SK-N-SH (cell line): Measurements from ENCODE around the gene TOR2A. TPM values are rescaled to one million over a fixed set of nuclear protein-coding genes. Genes with fewer than 3 reads are reported as not detected.
A peak's percentile ranks its signal among the peaks of the same experiment; 100 is the strongest.

Source experiments
- CTCF ChIA-PET: fragments of 300-600, 350-600 bp; formaldehyde crosslinking; extraction: SDS; loops from one replicate; lab custom pipeline; 2021; lab: Yijun Ruan, JAX
- POLR2A ChIA-PET: fragments of 350-600 bp; sonication (Branson Sonifier 250); formaldehyde crosslinking; extraction: SDS; loops from one replicate; lab custom pipeline; 2020; ENCODE audit warnings: antibody characterized with exemption, inconsistent platforms; lab: Yijun Ruan, JAX
- DNase-seq: peaks from one replicate; pipeline ENCODE4 v3.0.0; 2012
- H2AFZ ChIP-seq: fragments of 200-600 bp; sonication (generic); 2 replicates; pipeline ENCODE4 v1.8.1; 2016; ENCODE audit warnings: antibody characterized with exemption, mild to moderate bottlenecking, low read depth
- H3F3A ChIP-seq: fragments of 200-600 bp; sonication (generic); replicated peaks from 2 replicates; pipeline ENCODE3; 2016; ENCODE audit warnings: antibody characterized with exemption, mild to moderate bottlenecking; ENCODE audit not compliant: insufficient read depth
- H3K27ac ChIP-seq, 2 experiments: fragments of 200-500 bp in 1 of 2; fragments of 200-600 bp in 1 of 2; sonication (Bioruptor generic) in 1 of 2; sonication (generic), shearing (Covaris generic) in 1 of 2; 2 replicates each; pipeline versions ENCODE4 v1.5.1 to v1.6.1; 2014 to 2016; ENCODE audit warnings: low read depth in 2 of 2, inconsistent platforms in 1 of 2, low read length in 1 of 2, mild to moderate bottlenecking in 1 of 2, mixed read lengths in 1 of 2
- H3K27me3 ChIP-seq: fragments of 200-600 bp; sonication (generic), shearing (Covaris generic); 2 replicates; pipeline ENCODE4 v1.6.1; 2016; ENCODE audit warnings: mixed run types; ENCODE audit not compliant: insufficient read depth
- H3K36me3 ChIP-seq, 2 experiments: fragments of 200-500 bp in 1 of 2; fragments of 200-600 bp in 1 of 2; sonication (Bioruptor generic) in 1 of 2; sonication (generic) in 1 of 2; replicated peaks in 1 of 2; 2 replicates each; pipeline versions ENCODE3 to v1.5.1; 2014 to 2016; ENCODE audit warnings: low read length in 1 of 2, mild to moderate bottlenecking in 1 of 2; ENCODE audit not compliant: insufficient read depth in 2 of 2, control insufficient read depth in 1 of 2
- H3K4me1 ChIP-seq, 2 experiments: fragments of 200-500 bp in 1 of 2; fragments of 200-600 bp in 1 of 2; sonication (Bioruptor generic) in 1 of 2; sonication (generic), shearing (Covaris generic) in 1 of 2; 2 replicates each; pipeline versions ENCODE4 v1.5.1 to v1.6.1; 2014 to 2016; ENCODE audit warnings: low read depth in 1 of 2, low read length in 1 of 2, mixed run types in 1 of 2; ENCODE audit not compliant: insufficient read depth in 2 of 2, control insufficient read depth in 1 of 2
- H3K4me2 ChIP-seq: fragments of 200-600 bp; sonication (generic), shearing (Covaris generic); 2 replicates; pipeline ENCODE4 v1.6.1; 2017; ENCODE audit warnings: mixed run types
- H3K4me3 ChIP-seq, 2 experiments: fragments of 200-500 bp in 1 of 2; fragments of 200-600 bp in 1 of 2; sonication (Bioruptor generic) in 1 of 2; sonication (generic), shearing (Covaris generic) in 1 of 2; 2 replicates each; pipeline versions ENCODE4 v1.5.1 to v1.8.1; 2014 to 2016; ENCODE audit warnings: low read depth in 2 of 2, inconsistent platforms in 1 of 2, low read length in 1 of 2, mild to moderate bottlenecking in 1 of 2, mixed read lengths in 1 of 2, moderate library complexity in 1 of 2
- H3K79me2 ChIP-seq: fragments of 200-600 bp; sonication (generic); 2 replicates; pipeline ENCODE4 v1.8.1; 2017; ENCODE audit warnings: mild to moderate bottlenecking; ENCODE audit not compliant: insufficient read depth
- H3K9ac ChIP-seq: fragments of 200-600 bp; sonication (generic); 2 replicates; pipeline ENCODE4 v1.6.1; 2017; ENCODE audit warnings: mixed run types
- H3K9me2 ChIP-seq: fragments of 200-600 bp; sonication (generic); 2 replicates; pipeline ENCODE4 v1.6.1; 2017; ENCODE audit warnings: mixed run types
- H3K9me3 ChIP-seq: fragments of 200-600 bp; sonication (generic); 2 replicates; pipeline ENCODE4 v1.6.1; 2017; ENCODE audit warnings: mixed run types, mild to moderate bottlenecking, moderate library complexity
- H4K20me1 ChIP-seq: fragments of 200-600 bp; sonication (generic); 2 replicates; pipeline ENCODE4 v1.6.1; 2017; ENCODE audit warnings: mild to moderate bottlenecking, mixed run types; ENCODE audit not compliant: insufficient read depth
- CTCF ChIP-seq: fragments of 200-600 bp; sonication (generic); IDR thresholded peaks from 2 replicates; pipeline ENCODE4 v1.6.1; 2017; ENCODE audit warnings: antibody characterized with exemption, mild to moderate bottlenecking, moderate library complexity
- EP300 ChIP-seq, 2 experiments: IDR thresholded peaks; 2 replicates each; pipeline versions ENCODE4 v1.4.0 to v1.6.1; 2012; ENCODE audit warnings: borderline replicate concordance in 1 of 2, low read depth in 1 of 2, low read length in 1 of 2
- FOSL2 ChIP-seq: IDR thresholded peaks from 2 replicates; pipeline ENCODE4 v1.4.0; 2012; ENCODE audit warnings: low read depth, mild to moderate bottlenecking, moderate library complexity, borderline replicate concordance
- FOXJ3 ChIP-seq: sonication (generic); formaldehyde crosslinking; IDR thresholded peaks from 2 replicates; pipeline ENCODE4 v1.5.1; 2020; ENCODE audit warnings: mild to moderate bottlenecking, missing genetic modification reagents
- GABPA ChIP-seq: IDR thresholded peaks from 2 replicates; pipeline ENCODE4 v1.4.0; 2012; ENCODE audit warnings: low read depth, mild to moderate bottlenecking
- GATA2 ChIP-seq: sonication (generic); formaldehyde crosslinking; IDR thresholded peaks from 2 replicates; pipeline ENCODE4 v1.5.0; 2020; ENCODE audit warnings: mild to moderate bottlenecking, missing genetic modification reagents
- RAD21 ChIP-seq: IDR thresholded peaks from 2 replicates; pipeline ENCODE4 v1.6.1; 2012; ENCODE audit warnings: mild to moderate bottlenecking, low read length
- RCOR1 ChIP-seq: fragments of 150-350 bp; IDR thresholded peaks from 2 replicates; pipeline ENCODE4 v1.6.1; 2017; ENCODE audit warnings: antibody characterized with exemption, low read length
- RFX5 ChIP-seq: IDR thresholded peaks from 2 replicates; pipeline ENCODE4 v1.6.1; 2012; ENCODE audit warnings: mild to moderate bottlenecking, improper control_type of control experiment, low read length
- RXRA ChIP-seq: IDR thresholded peaks from 2 replicates; pipeline ENCODE4 v1.4.0; 2012; ENCODE audit warnings: low read depth, mild to moderate bottlenecking, borderline replicate concordance
- SIN3A ChIP-seq: IDR thresholded peaks from 2 replicates; pipeline ENCODE4 v1.6.1; 2012; ENCODE audit warnings: low read depth, mild to moderate bottlenecking, low read length, moderate library complexity, borderline replicate concordance
- TAF1 ChIP-seq: IDR thresholded peaks from 2 replicates; pipeline ENCODE4 v1.6.1; 2012; ENCODE audit warnings: low read depth, mild to moderate bottlenecking, low read length, moderate library complexity, borderline replicate concordance
- TCF12 ChIP-seq: IDR thresholded peaks from 2 replicates; pipeline ENCODE4 v1.4.0; 2012
- USF2 ChIP-seq: fragments of 150-350 bp; IDR thresholded peaks from 2 replicates; pipeline ENCODE4 v1.6.1; 2017; ENCODE audit warnings: antibody characterized with exemption, low read length, low read depth, borderline replicate concordance
- YY1 ChIP-seq: IDR thresholded peaks from 2 replicates; pipeline ENCODE4 v1.4.0; 2012; ENCODE audit warnings: low read depth, mild to moderate bottlenecking
- WGBS: methylation state at CpG from one replicate; pipeline ENCODE4 v1.1.6; 2017; ENCODE audit warnings: low lambda C conversion rate; 5-methylcytosine and 5-hydroxymethylcytosine counted together
- polyA plus RNA-seq, 3 experiments: library from polyadenylated mRNA; depleted of rRNA; stranded (reverse); fragments of >200 nt; gene quantifications; 2 replicates each; pipeline ENCODE4 v1.2.3, GENCODE V29; 2012
- TF ChIP-seq, protein P1 (sequence below): IDR thresholded peaks from 2 replicates; pipeline ENCODE4 v1.6.1; 2012; ENCODE audit warnings: mild to moderate bottlenecking, low read depth, low read length, moderate library complexity

The TOR2A gene
- polyA plus RNA-seq, 1 of the 3 experiments (the other 2 are of a cell fraction): 17.2 TPM

- no peak overlapping the region for H3K4me3 ChIP-seq
- ChIA-PET CTCF (interaction anchor here (1.0 to 1.8 kb wide), 3 partner anchors 26 to 159 kb away, joined by 3 to 8 read pairs (median 4); partner anchors contain the start of gene TOR2A), POLR2A (no interaction called here)
- no peaks in the 10 kb centered on the region for H4K20me1 ChIP-seq
- no peaks in the 10 kb centered on the region for H3K27me3 ChIP-seq
- no peaks in the 10 kb centered on the region for H3K36me3 ChIP-seq
- no peaks in the 10 kb centered on the region for H3K9me2 ChIP-seq
- peak; percentile 70 for DNase-seq
- no peak overlapping the region for H3K4me2 ChIP-seq
- H3F3A ChIP-seq: no peaks in the 10 kb centered on the region
- no peak overlapping the region for H2AFZ ChIP-seq
- no peaks in the 10 kb centered on the region for H3K79me2 ChIP-seq
- H3K4me1 ChIP-seq: peaks cover 0 to 13% of the 10 kb centered on the region in 2 experiments; a peak in 1 of 4 replicates
- H3K9ac ChIP-seq: no peak overlapping the region
- WGBS: 34% methylated on average over 3 of the region's 5 CpGs
- TF ChIP-seq GATA2 (CRISPR knock-in tag) (peak; percentile 56), EP300 (IDR thresholded peaks at IDR 0.05; ENCODE audit: borderline replicate concordance in 1 of 2, low read depth in 1 of 2, low read length in 1 of 2) (peak in 1 of 2 experiments; percentile 28; a peak in 1 of 4 replicates), TCF12 (no peak)
- TF ChIP-seq, all 33 proteins: peak for 2
- Histone ChIP-seq H3K9me3 (no peaks in the 10 kb centered on the region), H3K27ac (no peak overlapping the region)
Measured at GRCh38 chr9:127761491-127761956, 26.4 kb upstream of the TOR2A start.

- Histone ChIP-seq H2AFZ (no peak overlapping the region), H3K4me2 (no peak overlapping the region), H3K9me2 (no peaks in the 10 kb centered on the region), H3K9me3 (no peaks in the 10 kb centered on the region), H3K27me3 (peaks cover under 1% of the 10 kb centered on the region; the same call in 1 of the 2 replicates), H3K4me1 (peaks cover 0 to 13% of the 10 kb centered on the region in 2 experiments; a peak in 1 of 4 replicates), H3K4me3 (no peak overlapping the region), H3K27ac (no peak overlapping the region), H3K9ac (no peak overlapping the region), H4K20me1 (no peaks in the 10 kb centered on the region), H3K36me3 (no peaks in the 10 kb centered on the region), H3K79me2 (no peaks in the 10 kb centered on the region), H3F3A (no peaks in the 10 kb centered on the region)
- TF ChIP-seq CTCF (no peak), GABPA (no peak), RAD21 (no peak), TAF1 (no peak), EP300 (IDR thresholded peaks at IDR 0.05; ENCODE audit: borderline replicate concordance in 1 of 2, low read depth in 1 of 2, low read length in 1 of 2) (no peak), FOXJ3 (no peak), RFX5 (no peak), USF2 (no peak), SIN3A (no peak), RXRA (no peak), YY1 (no peak), RCOR1 (no peak), FOSL2 (no peak)
- TF ChIP-seq, protein P1, sequence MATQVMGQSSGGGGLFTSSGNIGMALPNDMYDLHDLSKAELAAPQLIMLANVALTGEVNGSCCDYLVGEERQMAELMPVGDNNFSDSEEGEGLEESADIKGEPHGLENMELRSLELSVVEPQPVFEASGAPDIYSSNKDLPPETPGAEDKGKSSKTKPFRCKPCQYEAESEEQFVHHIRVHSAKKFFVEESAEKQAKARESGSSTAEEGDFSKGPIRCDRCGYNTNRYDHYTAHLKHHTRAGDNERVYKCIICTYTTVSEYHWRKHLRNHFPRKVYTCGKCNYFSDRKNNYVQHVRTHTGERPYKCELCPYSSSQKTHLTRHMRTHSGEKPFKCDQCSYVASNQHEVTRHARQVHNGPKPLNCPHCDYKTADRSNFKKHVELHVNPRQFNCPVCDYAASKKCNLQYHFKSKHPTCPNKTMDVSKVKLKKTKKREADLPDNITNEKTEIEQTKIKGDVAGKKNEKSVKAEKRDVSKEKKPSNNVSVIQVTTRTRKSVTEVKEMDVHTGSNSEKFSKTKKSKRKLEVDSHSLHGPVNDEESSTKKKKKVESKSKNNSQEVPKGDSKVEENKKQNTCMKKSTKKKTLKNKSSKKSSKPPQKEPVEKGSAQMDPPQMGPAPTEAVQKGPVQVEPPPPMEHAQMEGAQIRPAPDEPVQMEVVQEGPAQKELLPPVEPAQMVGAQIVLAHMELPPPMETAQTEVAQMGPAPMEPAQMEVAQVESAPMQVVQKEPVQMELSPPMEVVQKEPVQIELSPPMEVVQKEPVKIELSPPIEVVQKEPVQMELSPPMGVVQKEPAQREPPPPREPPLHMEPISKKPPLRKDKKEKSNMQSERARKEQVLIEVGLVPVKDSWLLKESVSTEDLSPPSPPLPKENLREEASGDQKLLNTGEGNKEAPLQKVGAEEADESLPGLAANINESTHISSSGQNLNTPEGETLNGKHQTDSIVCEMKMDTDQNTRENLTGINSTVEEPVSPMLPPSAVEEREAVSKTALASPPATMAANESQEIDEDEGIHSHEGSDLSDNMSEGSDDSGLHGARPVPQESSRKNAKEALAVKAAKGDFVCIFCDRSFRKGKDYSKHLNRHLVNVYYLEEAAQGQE: no peak
- ChIA-PET POLR2A (no interaction called here), CTCF (interaction anchor here (1.7 to 1.8 kb wide), 2 partner anchors 26 to 108 kb away, joined by 4 to 8 read pairs; partner anchors contain the start of gene TOR2A)
- WGBS: 63% methylated on average over 5 of the region's 5 CpGs
- DNase-seq: no peak
Measured at GRCh38 chr9:127761061-127761460, 26.0 kb upstream of the TOR2A start.
